Liver (tissue), 9 donors: ENCODE results near the gene POLR3GL. TPM values are rescaled to one million over a fixed set of nuclear protein-coding genes. Genes with fewer than 3 reads are reported as not detected.

ENCODE experiments used
- DNase-seq: peaks from one replicate; pipeline ENCODE4 v3.0.0-alpha.2; 2017; ENCODE audit warnings: low spot score
- H3K27ac ChIP-seq, 2 donors: one replicate each; pipeline ENCODE4 v1.7.0; 2013; ENCODE audit warnings: inconsistent platforms in 2 of 2, low read length in 2 of 2, control low read depth in 1 of 2, low read depth in 1 of 2, mild to moderate bottlenecking in 1 of 2
- H3K27me3 ChIP-seq, 4 donors: one replicate each; pipeline versions ENCODE4 v1.6.1 to v1.7.0; 2013; ENCODE audit warnings: low read length in 3 of 4, inconsistent platforms in 1 of 4, mild to moderate bottlenecking in 1 of 4, moderate library complexity in 1 of 4; ENCODE audit not compliant: control insufficient read depth in 4 of 4, insufficient read depth in 4 of 4
- H3K36me3 ChIP-seq, 4 donors: one replicate each; pipeline versions ENCODE4 v1.6.1 to v1.7.0; 2013; ENCODE audit warnings: low read length in 3 of 4, mild to moderate bottlenecking in 3 of 4, low read depth in 1 of 4, moderate library complexity in 1 of 4; ENCODE audit not compliant: control insufficient read depth in 4 of 4, insufficient read depth in 3 of 4
- H3K4me1 ChIP-seq, 4 donors: one replicate each; pipeline versions ENCODE4 v1.6.1 to v1.7.0; 2013; ENCODE audit warnings: low read length in 3 of 4, mild to moderate bottlenecking in 3 of 4, moderate library complexity in 1 of 4; ENCODE audit not compliant: control insufficient read depth in 4 of 4, insufficient read depth in 4 of 4
- H3K4me3 ChIP-seq, 3 donors: one replicate each; pipeline versions ENCODE4 v1.6.1 to v1.7.0; 2013; ENCODE audit warnings: low read length in 3 of 3, control low read depth in 1 of 3, low read depth in 1 of 3, mild to moderate bottlenecking in 1 of 3
- H3K9ac ChIP-seq, 2 donors: one replicate each; pipeline ENCODE4 v1.7.0; 2013; ENCODE audit warnings: low read length in 2 of 2, mild to moderate bottlenecking in 2 of 2, moderate library complexity in 2 of 2, control low read depth in 1 of 2, low read depth in 1 of 2
- H3K9me3 ChIP-seq, 4 donors: one replicate each; pipeline versions ENCODE4 v1.6.1 to v1.7.0; 2013; ENCODE audit warnings: low read length in 3 of 4; ENCODE audit not compliant: control insufficient read depth in 4 of 4
- ATF3 ChIP-seq: IDR thresholded peaks from 2 replicates; pipeline ENCODE4 v1.6.1; 2016; ENCODE audit warnings: antibody characterized with exemption
- EGR1 ChIP-seq, 2 donors: IDR thresholded peaks; 2 replicates each; pipeline ENCODE4 v1.6.1; 2016 to 2018; ENCODE audit warnings: antibody characterized with exemption in 2 of 2, low read depth in 2 of 2
- FOXA1 ChIP-seq: IDR thresholded peaks from 2 replicates; pipeline ENCODE4 v1.6.1; 2016; ENCODE audit warnings: antibody characterized with exemption
- FOXA2 ChIP-seq: IDR thresholded peaks from 2 replicates; pipeline ENCODE4 v1.6.1; 2016; ENCODE audit warnings: antibody characterized with exemption
- HNF4A ChIP-seq, 2 donors: conservative IDR thresholded peaks; 2 replicates each; pipeline ENCODE4 v1.6.1; 2016; ENCODE audit warnings: antibody characterized with exemption in 2 of 2, mild to moderate bottlenecking in 2 of 2
- HNF4G ChIP-seq: IDR thresholded peaks from 2 replicates; pipeline ENCODE4 v1.6.1; 2016; ENCODE audit warnings: antibody characterized with exemption
- JUND ChIP-seq, 2 donors: IDR thresholded peaks; 2 replicates each; pipeline ENCODE4 v1.6.1; 2016; ENCODE audit warnings: antibody characterized with exemption in 2 of 2
- NR2F2 ChIP-seq: IDR thresholded peaks from 2 replicates; pipeline ENCODE4 v1.6.1; 2016; ENCODE audit warnings: antibody characterized with exemption
- RAD21 ChIP-seq, 2 donors: IDR thresholded peaks; 2 replicates each; pipeline ENCODE4 v1.6.1; 2016; ENCODE audit warnings: antibody characterized with exemption in 2 of 2, mild to moderate bottlenecking in 2 of 2
- RXRA ChIP-seq, 2 donors: IDR thresholded peaks; 2 replicates each; pipeline ENCODE4 v1.6.1; 2017 to 2018; ENCODE audit warnings: antibody characterized with exemption in 2 of 2, mild to moderate bottlenecking in 1 of 2
- SP1 ChIP-seq: IDR thresholded peaks from 2 replicates; pipeline ENCODE4 v1.6.1; 2018; ENCODE audit warnings: antibody characterized with exemption, mild to moderate bottlenecking
- YY1 ChIP-seq: IDR thresholded peaks from 2 replicates; pipeline ENCODE4 v1.6.1; 2016; ENCODE audit warnings: antibody characterized with exemption, mild to moderate bottlenecking
- ZBTB33 ChIP-seq: IDR thresholded peaks from 2 replicates; pipeline ENCODE4 v1.6.1; 2016; ENCODE audit warnings: antibody characterized with exemption
- WGBS: extraction: QIAGEN DNeasy Blood & Tissue Kit; methylation state at CpG from one replicate; pipeline ENCODE4 v1.1.7; 2013; 5-methylcytosine and 5-hydroxymethylcytosine counted together
- polyA plus RNA-seq, 2 donors: library from polyadenylated mRNA; stranded (reverse) in 1 of 2; unstranded in 1 of 2; fragments of 200-250 nt in 1 of 2; fragments of >200 nt in 1 of 2; fragmentation: Nextera tagmentation in 1 of 2; extraction: Ambion mirVana in 1 of 2; gene quantifications; one replicate each; pipeline versions ENCODE4 v1.2.1 to v1.2.3, GENCODE V29; 2013 to 2015
- total RNA-seq, 2 donors: library from RNA; depleted of rRNA; stranded (reverse); fragments of >200 nt; gene quantifications; one replicate each; pipeline ENCODE4 v1.2.3, GENCODE V29; 2014
- TF ChIP-seq, protein P1 (sequence below): IDR thresholded peaks from 2 replicates; pipeline ENCODE4 v1.6.1; 2016; ENCODE audit warnings: antibody characterized with exemption, mild to moderate bottlenecking
- TF ChIP-seq, protein P2 (sequence below): fragments of 150-350 bp; IDR thresholded peaks from 2 replicates; pipeline ENCODE4 v1.5.1; 2017; ENCODE audit warnings: improper control_type of control experiment, low read depth, low read length; ENCODE audit not compliant: missing input control
- TF ChIP-seq, protein P3 (sequence below): IDR thresholded peaks from 2 replicates; pipeline ENCODE4 v1.6.1; 2016; ENCODE audit warnings: antibody characterized with exemption
- donor health status: healthy.
- donor health status: healthy.
- donor health status: healthy.
- donor health status: healthy.
- donor health status: healthy.

Gene POLR3GL
- total and polyA plus RNA-seq, 4 donors: 11.9 to 23.4 (median 16.2) TPM

DNA sequence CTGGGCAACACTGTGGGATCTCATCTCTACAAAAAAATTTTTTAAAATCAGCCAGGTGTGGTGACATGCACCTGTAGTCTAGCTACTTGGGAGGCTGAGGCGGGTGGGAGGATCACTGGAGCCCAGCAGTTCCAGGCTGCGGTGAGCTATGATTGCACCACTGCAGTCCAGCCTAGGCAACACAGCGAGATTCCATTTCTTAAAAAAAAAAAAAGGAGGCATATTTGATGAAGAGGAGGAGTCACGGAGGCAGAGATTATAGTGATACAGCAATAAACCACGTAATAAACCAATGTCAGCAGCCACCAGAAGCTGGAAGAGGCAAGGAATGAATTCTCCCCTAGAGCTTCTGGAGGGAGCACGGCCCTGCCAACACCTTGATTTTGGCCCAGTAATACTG lies 10.6 kb upstream of the POLR3GL start:
- no peaks in the 10 kb centered on the region for H3K36me3 ChIP-seq
- H3K4me3 ChIP-seq: no peak overlapping the region
- no peaks in the 10 kb centered on the region for H3K27me3 ChIP-seq
- H3K9me3 ChIP-seq: no peaks in the 10 kb centered on the region
- TF ChIP-seq NR2F2 (no peak), FOXA2 (no peak), HNF4G (no peak)
- H3K9ac ChIP-seq: no peak overlapping the region
- WGBS: 78% methylated on average over 6 of the region's 6 CpGs
- no peak overlapping the region for H3K27ac ChIP-seq
- peaks cover 8 to 42% (median 31%) of the 10 kb centered on the region in 4 donors for H3K4me1 ChIP-seq
- DNase-seq: no peak

DNA sequence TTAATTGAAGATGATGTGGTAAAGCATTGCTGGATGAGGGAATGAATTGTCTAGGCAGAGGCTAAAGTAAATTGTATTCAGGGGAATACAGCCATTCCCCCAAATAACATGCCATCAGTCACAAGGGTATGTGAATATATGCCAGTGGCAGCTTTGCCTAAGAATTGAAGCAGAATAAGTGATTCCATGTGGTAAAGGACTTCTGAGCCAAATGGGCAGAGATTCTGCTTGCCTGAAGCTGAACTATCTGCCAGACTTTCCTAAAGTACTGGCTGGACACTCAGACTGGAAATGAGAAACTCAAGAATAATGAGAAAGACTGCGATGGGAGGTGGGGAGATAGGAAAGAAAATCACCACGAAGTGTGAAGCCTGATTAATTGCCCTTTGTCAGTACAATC lies 9.1 kb upstream of the POLR3GL start:
- Histone ChIP-seq H3K36me3 (no peaks in the 10 kb centered on the region), H3K27me3 (no peaks in the 10 kb centered on the region), H3K9ac (no peak overlapping the region), H3K4me1 (peaks cover 8 to 49% (median 36%) of the 10 kb centered on the region in 4 donors), H3K9me3 (no peaks in the 10 kb centered on the region), H3K4me3 (no peak overlapping the region), H3K27ac (no peak overlapping the region)
- WGBS: 48% methylated on average over 2 of the region's 2 CpGs
- no peak for DNase-seq
- TF ChIP-seq SP1: no peak
- TF ChIP-seq, protein P1, sequence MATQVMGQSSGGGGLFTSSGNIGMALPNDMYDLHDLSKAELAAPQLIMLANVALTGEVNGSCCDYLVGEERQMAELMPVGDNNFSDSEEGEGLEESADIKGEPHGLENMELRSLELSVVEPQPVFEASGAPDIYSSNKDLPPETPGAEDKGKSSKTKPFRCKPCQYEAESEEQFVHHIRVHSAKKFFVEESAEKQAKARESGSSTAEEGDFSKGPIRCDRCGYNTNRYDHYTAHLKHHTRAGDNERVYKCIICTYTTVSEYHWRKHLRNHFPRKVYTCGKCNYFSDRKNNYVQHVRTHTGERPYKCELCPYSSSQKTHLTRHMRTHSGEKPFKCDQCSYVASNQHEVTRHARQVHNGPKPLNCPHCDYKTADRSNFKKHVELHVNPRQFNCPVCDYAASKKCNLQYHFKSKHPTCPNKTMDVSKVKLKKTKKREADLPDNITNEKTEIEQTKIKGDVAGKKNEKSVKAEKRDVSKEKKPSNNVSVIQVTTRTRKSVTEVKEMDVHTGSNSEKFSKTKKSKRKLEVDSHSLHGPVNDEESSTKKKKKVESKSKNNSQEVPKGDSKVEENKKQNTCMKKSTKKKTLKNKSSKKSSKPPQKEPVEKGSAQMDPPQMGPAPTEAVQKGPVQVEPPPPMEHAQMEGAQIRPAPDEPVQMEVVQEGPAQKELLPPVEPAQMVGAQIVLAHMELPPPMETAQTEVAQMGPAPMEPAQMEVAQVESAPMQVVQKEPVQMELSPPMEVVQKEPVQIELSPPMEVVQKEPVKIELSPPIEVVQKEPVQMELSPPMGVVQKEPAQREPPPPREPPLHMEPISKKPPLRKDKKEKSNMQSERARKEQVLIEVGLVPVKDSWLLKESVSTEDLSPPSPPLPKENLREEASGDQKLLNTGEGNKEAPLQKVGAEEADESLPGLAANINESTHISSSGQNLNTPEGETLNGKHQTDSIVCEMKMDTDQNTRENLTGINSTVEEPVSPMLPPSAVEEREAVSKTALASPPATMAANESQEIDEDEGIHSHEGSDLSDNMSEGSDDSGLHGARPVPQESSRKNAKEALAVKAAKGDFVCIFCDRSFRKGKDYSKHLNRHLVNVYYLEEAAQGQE: no peak
- no peak for TF ChIP-seq RAD21 (IDR thresholded peaks at IDR 0.05)
- no peak for TF ChIP-seq JUND (IDR thresholded peaks at IDR 0.05)
- no peak for TF ChIP-seq FOXA1
- no peak for TF ChIP-seq HNF4A (conservative IDR thresholded peaks at IDR 0.05)
- TF ChIP-seq NR2F2: no peak
- no peak for TF ChIP-seq ATF3
- TF ChIP-seq RXRA (IDR thresholded peaks at IDR 0.05): no peak
- TF ChIP-seq HNF4G: no peak
- TF ChIP-seq, protein P2, sequence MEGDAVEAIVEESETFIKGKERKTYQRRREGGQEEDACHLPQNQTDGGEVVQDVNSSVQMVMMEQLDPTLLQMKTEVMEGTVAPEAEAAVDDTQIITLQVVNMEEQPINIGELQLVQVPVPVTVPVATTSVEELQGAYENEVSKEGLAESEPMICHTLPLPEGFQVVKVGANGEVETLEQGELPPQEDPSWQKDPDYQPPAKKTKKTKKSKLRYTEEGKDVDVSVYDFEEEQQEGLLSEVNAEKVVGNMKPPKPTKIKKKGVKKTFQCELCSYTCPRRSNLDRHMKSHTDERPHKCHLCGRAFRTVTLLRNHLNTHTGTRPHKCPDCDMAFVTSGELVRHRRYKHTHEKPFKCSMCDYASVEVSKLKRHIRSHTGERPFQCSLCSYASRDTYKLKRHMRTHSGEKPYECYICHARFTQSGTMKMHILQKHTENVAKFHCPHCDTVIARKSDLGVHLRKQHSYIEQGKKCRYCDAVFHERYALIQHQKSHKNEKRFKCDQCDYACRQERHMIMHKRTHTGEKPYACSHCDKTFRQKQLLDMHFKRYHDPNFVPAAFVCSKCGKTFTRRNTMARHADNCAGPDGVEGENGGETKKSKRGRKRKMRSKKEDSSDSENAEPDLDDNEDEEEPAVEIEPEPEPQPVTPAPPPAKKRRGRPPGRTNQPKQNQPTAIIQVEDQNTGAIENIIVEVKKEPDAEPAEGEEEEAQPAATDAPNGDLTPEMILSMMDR: no peak
- no peak for TF ChIP-seq ZBTB33
- TF ChIP-seq YY1: no peak
- TF ChIP-seq, protein P3, sequence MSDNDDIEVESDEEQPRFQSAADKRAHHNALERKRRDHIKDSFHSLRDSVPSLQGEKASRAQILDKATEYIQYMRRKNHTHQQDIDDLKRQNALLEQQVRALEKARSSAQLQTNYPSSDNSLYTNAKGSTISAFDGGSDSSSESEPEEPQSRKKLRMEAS: no peak
- TF ChIP-seq EGR1 (IDR thresholded peaks at IDR 0.05; ENCODE audit: low read depth in 2 of 2): no peak
